Adrenal gland (tissue), 12 donors: ENCODE data around the gene TBXA2R. TPM values are rescaled to one million over a fixed set of nuclear protein-coding genes. Genes with fewer than 3 reads are reported as not detected.

ENCODE experiments used
- DNase-seq, 7 donors: peaks; one replicate each; pipeline ENCODE4 v3.0.0-alpha.2; 2019 to 2020
- H3K27ac ChIP-seq, 5 donors: fragments of 200-600 bp; sonication (generic) in 4 of 5; 1 replicate in 3 of 5; 2 replicates in 2 of 5; pipeline versions ENCODE4 v1.5.1 to v1.8.0; 2016 to 2020; ENCODE audit warnings: mild to moderate bottlenecking in 1 of 5
- H3K27me3 ChIP-seq: fragments of 200-600 bp; 2 replicates; pipeline ENCODE4 v1.8.0; 2021
- H3K36me3 ChIP-seq, 2 donors: fragments of 200-600 bp; replicated peaks in 1 of 2; 1 replicate in 1 of 2; 2 replicates in 1 of 2; pipeline versions ENCODE4 v1.5.1 to v1.8.0; 2018 to 2022
- H3K4me1 ChIP-seq, 2 donors: fragments of 200-600 bp; replicated peaks in 1 of 2; 1 replicate in 1 of 2; 2 replicates in 1 of 2; pipeline versions ENCODE4 v1.5.1 to v1.8.0; 2018 to 2021
- H3K4me3 ChIP-seq, 4 donors: fragments of 200-600 bp; sonication (generic) in 3 of 4; one replicate each; pipeline ENCODE4 v1.5.1; 2016 to 2018
- H3K9me3 ChIP-seq, 3 donors: fragments of 200-600 bp; sonication (generic) in 1 of 3; replicated peaks in 1 of 3; 1 replicate in 2 of 3; 2 replicates in 1 of 3; pipeline versions ENCODE4 v1.5.1 to v1.8.0; 2016 to 2021
- POLR2A ChIP-seq, 2 donors: fragments of 450-650 bp; IDR thresholded peaks; one replicate each; pipeline ENCODE4 v1.6.1; 2017; ENCODE audit warnings: antibody characterized with exemption in 2 of 2, mild to moderate bottlenecking in 2 of 2, moderate library complexity in 1 of 2
- WGBS, 4 donors: extraction: QIAGEN DNeasy Blood & Tissue Kit in 2 of 4; methylation state at CpG; one replicate each; pipeline versions ENCODE4 v1.1.5 to v1.1.7; 2013 to 2017; 5-methylcytosine and 5-hydroxymethylcytosine counted together
- intact Hi-C, 2 donors: fragments of 100-400 bp; cut with DNase I; formaldehyde crosslinking; loops; one replicate each; pipeline versions ENCODE4 v1.14.1 to v1.15.0; 2022 to 2023
- polyA plus RNA-seq, 3 donors: library from polyadenylated mRNA; stranded (reverse); fragments of 200-250 nt in 2 of 3; fragments of 350-450 nt in 1 of 3; fragmentation: Illumina TruSeq in 1 of 3; extraction: RNeasy Lipid Tissue Mini Kit (QIAGEN cat#74804) in 1 of 3; gene quantifications; one replicate each; pipeline ENCODE4 v1.2.3, GENCODE V29; 2013 to 2014
- total RNA-seq, 9 donors: library from RNA; depleted of rRNA in 4 of 9; stranded (reverse); fragments of >200 nt in 4 of 9; fragments of 120-200 nt in 1 of 9; fragmentation: NEBNext Ultra II Directional in 1 of 9; extraction: Animal tissue kit (Norgen Biotek cat#: 25700) in 1 of 9; gene quantifications; one replicate each; pipeline versions ENCODE4 v1.1.0 to v1.2.4, GENCODE V29; 2013 to 2023
- TF ChIP-seq, protein P1 (sequence below), 6 experiments: fragments of 450-650 bp in 4 of 6; fragments of 200-600 bp in 2 of 6; sonication (generic) in 1 of 6; IDR thresholded peaks; 1 replicate in 5 of 6; 2 replicates in 1 of 6; pipeline versions ENCODE4 v1.5.1 to v1.8.0; 2016 to 2021; ENCODE audit warnings: antibody characterized with exemption in 6 of 6, mild to moderate bottlenecking in 2 of 6, moderate library complexity in 1 of 6
- donor health status: healthy with polysubstance abuse.
- donor health status: Bipolar disorder and iron deficiency.
- donor health status: DM: yes; HTN: yes; CAD: no.
- donor health status: DM: no; HTN: no; CAD: no.
- donor health status: DM: no; HTN: no; CAD: no.
- donor health status: DM: yes; HTN: yes; CAD: no.

TBXA2R gene
- total and polyA plus RNA-seq, 12 donors: 4.7 to 25.5 (median 12.4) TPM

DNA sequence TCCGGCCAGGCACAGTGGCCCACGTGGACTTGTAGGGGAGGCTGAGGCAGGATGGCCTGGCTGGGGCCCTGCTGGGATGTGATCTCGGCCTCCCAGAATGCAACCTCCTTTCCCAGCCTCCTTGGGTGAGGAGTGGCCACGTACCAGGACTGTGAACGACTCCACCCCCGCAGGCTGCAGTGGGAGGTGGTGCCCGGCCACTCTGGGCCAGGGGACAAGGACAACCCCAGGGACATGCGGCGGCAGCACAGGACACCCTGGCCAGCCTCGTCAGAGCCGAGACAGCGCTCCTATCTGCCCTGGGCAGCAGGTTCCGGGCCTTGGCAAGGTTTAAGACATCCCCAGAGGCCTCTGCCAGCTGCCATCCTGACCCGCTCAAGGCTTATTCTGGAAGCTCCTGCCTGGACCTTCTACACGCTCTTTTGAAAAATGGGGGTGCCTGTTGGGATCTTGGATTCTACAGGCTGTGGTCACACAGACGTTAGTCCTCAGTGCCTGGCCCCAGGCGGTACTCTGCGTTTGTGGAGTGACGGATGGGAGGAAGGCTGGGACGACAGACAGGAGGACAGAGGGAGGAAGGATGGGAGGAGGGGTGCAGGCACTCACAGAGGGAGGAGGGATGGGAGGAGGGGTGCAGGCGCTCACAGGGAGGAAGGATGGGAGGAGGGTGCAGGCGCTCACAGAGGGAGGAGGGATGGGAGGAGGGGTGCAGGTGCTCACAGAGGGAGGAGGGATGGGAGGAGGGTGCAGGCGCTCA lies 39.8 kb upstream of the TBXA2R start:
- Histone ChIP-seq H3K4me3 (no peak overlapping the region), H3K36me3 (peaks cover 0 to 29% of the 10 kb centered on the region in 2 donors), H3K9me3 (no peaks in the 10 kb centered on the region), H3K27me3 (no peaks in the 10 kb centered on the region), H3K27ac (no peak overlapping the region), H3K4me1 (no peaks in the 10 kb centered on the region)
- intact Hi-C loops: no loop called here
- TF ChIP-seq, protein P1, sequence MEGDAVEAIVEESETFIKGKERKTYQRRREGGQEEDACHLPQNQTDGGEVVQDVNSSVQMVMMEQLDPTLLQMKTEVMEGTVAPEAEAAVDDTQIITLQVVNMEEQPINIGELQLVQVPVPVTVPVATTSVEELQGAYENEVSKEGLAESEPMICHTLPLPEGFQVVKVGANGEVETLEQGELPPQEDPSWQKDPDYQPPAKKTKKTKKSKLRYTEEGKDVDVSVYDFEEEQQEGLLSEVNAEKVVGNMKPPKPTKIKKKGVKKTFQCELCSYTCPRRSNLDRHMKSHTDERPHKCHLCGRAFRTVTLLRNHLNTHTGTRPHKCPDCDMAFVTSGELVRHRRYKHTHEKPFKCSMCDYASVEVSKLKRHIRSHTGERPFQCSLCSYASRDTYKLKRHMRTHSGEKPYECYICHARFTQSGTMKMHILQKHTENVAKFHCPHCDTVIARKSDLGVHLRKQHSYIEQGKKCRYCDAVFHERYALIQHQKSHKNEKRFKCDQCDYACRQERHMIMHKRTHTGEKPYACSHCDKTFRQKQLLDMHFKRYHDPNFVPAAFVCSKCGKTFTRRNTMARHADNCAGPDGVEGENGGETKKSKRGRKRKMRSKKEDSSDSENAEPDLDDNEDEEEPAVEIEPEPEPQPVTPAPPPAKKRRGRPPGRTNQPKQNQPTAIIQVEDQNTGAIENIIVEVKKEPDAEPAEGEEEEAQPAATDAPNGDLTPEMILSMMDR (IDR thresholded peaks at IDR 0.05): no peak
- TF ChIP-seq POLR2A (IDR thresholded peaks at IDR 0.05): no peak
- WGBS, 4 donors: 87 to 91% (median 89%) methylated on average over 15 to 23 of the region's 23 CpGs
- DNase-seq: no peak

DNA sequence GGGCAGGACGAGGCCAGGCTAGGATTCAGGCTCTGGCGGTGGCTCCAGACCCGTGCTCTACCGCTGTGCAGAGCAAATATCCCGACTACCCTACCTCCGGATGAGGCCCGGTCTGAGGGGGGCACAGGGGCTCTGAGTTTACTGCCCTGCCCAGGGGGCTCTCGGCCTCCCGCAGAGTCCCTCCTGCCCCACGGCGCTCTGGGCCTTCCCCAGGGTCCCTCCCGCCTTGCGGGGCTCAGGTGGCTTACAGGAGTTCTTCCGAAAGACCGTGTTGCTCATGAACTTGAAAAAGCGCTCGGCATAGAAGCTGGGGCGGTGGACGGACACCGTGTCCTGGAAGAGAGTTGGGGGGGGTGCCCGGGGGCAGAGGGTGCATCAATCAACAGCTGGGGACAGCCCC lies 39.1 kb upstream of the TBXA2R start:
- Histone ChIP-seq H3K4me3 (no peak overlapping the region), H3K4me1 (no peaks in the 10 kb centered on the region), H3K27ac (no peak overlapping the region), H3K27me3 (no peaks in the 10 kb centered on the region), H3K9me3 (no peaks in the 10 kb centered on the region), H3K36me3 (peaks cover 0 to 30% of the 10 kb centered on the region in 2 donors)
- TF ChIP-seq, protein P1 (IDR thresholded peaks at IDR 0.05): no peak
- no peak for TF ChIP-seq POLR2A (IDR thresholded peaks at IDR 0.05)
- no peak for DNase-seq
- intact Hi-C loops: no loop called here
- WGBS, 4 donors: 92 to 97% (median 95%) methylated on average over 17 to 21 of the region's 21 CpGs

DNA sequence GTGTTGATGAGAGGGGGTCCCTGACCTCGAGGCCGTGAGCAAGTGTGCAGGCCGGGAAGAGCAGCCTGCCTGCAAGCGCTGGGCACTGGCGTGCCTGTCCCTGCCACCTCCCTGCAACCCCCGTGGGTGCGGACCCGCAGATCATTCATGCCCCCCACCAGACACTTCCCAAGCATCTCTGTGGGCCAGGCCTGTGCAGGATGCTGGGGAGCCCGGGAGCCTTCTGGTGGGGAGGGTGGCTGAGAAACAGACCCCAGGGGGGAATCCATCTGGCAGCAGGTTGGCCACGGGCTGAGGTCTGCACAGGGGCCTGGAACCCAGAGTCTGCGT lies 38.4 kb upstream of the TBXA2R start:
- WGBS, 4 donors: 58 to 84% (median 83%) methylated on average over 5 to 11 of the region's 11 CpGs; no CpG with 5 or more reads in 1 of the 4 donors

DNA sequence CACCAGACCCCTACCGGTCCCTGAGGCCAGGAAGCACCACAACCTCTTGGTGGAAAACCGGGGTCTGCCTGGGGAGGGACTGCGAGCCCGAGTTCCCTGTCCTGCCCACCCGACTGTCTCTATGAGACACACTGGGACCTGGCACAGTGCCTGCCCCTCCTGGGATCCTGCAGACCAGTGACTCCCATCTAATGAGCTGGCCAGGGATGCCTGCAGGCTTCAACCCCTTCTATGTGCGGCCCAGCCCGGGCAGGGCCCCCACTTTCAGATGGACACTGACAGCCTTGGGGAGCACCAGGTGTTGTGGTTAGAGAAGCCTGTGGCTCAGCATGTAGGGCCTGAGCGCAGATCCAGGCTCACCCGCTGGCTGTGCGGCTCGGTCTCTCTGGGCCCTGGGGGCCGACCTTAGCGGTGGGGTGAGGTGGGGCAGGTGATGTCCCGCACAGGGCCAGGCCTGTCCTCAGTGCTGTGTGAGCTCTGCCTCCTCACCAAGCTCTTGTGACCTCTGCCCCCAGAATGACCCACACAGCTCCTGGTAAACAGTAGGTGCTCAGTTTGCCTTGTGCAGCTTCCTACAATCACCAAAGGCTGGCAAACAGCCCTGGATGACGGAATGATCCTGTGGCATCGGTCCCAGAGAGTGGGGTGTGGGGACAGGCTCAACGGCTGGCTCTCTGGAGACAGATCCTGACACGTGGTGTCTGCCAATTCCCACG lies 37.8 kb upstream of the TBXA2R start:
- 63 to 81% (median 78%) methylated on average over 8 to 19 of the region's 19 CpGs for WGBS, 4 donors
- no peak overlapping the region for H3K27ac ChIP-seq

More for the DNA sequence above, 38.4 kb upstream of the TBXA2R start:
- intact Hi-C loops: no loop called here
- H3K27ac ChIP-seq: no peak overlapping the region
- no peaks in the 10 kb centered on the region for H3K27me3 ChIP-seq
- no peaks in the 10 kb centered on the region for H3K4me1 ChIP-seq
- peaks cover 0 to 30% of the 10 kb centered on the region in 2 donors for H3K36me3 ChIP-seq
- H3K9me3 ChIP-seq: no peaks in the 10 kb centered on the region
- no peak for DNase-seq
- no peak for TF ChIP-seq POLR2A (IDR thresholded peaks at IDR 0.05)
- no peak overlapping the region for H3K4me3 ChIP-seq

More for the DNA sequence above, 37.8 kb upstream of the TBXA2R start:
- H3K9me3 ChIP-seq: no peaks in the 10 kb centered on the region
- intact Hi-C loops: no loop called here
- no peak overlapping the region for H3K4me3 ChIP-seq
- H3K4me1 ChIP-seq: no peaks in the 10 kb centered on the region
- peaks cover 0 to 30% of the 10 kb centered on the region in 2 donors for H3K36me3 ChIP-seq
- DNase-seq: peak in 1 of 7 donors; percentile 28
- no peak for TF ChIP-seq POLR2A (IDR thresholded peaks at IDR 0.05)
- TF ChIP-seq, protein P1 (IDR thresholded peaks at IDR 0.05): no peak
- no peaks in the 10 kb centered on the region for H3K27me3 ChIP-seq
